Activated CD8-positive, alpha-beta memory T cell treated with anti-CD3 and anti-CD28 coated beads, Interleukin-2, amount 50 U/mL, for 1 hour (primary cell): ENCODE data around the gene MEIOB.

Experiments used
- DNase-seq: peaks from one replicate; pipeline ENCODE4 v3.0.0-alpha.2; 2020; ENCODE audit errors: extremely low read depth

Gene MEIOB

GRCh38 chr16:1788095-1788707 lies 83.8 kb downstream of the MEIOB start:
- DNase-seq, result no peak

- DNase-seq, result no peak
Measured at GRCh38 chr16:1787322-1788094, 84.5 kb downstream of the MEIOB start.

DNA sequence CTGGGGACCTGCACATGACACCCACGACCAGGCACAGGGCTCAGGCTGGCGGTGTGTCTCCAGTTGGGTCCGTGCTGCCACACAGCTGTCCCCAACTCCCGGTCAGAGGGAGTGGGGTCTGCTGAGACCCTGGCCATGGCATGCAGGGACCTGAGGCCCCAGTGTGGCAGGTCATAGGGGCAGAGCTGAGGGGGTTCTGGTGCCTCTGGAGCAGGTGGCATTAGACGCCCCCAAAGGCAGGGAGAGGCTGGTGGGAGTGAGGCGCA lies 85.0 kb downstream of the MEIOB start:
- no peak for DNase-seq

DNA sequence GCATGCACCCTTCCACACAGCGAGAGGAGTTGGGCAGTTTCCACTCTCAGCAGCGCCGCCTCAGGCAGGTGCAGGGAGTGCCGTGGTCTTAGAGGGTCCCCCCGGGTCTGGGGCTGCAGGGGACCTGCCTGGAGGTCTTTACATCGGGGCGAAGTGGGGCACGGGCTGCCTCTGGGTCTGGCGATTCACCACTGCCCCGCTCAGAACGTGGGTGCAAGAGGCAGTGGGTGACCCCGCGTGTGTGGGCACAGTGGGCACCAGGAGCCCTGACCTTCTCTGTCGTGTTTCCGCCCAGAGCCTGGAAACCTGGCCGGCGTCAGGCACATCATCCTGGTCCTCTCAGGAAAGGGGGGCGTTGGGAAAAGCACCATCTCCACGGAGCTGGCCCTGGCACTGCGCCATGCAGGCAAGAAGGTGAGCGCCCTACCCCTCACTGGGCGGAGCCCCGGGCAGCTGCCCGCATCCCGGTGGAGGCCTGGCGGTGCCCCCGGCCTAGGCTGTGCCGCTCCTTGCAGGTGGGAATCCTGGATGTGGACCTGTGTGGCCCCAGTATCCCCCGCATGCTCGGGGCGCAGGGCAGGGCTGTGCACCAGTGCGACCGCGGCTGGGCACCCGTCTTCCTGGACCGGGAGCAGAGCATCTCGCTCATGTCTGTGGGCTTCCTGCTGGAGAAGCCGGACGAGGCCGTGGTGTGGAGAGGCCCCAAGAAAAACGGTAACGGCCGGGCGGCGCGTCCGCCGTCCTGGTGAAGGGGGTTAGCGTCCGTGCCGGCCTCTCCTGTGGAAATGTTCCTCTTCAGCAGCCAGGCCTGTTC lies 85.5 kb downstream of the MEIOB start:
- no peak for DNase-seq

GRCh38 chr16:1785846-1786170 lies 86.2 kb downstream of the MEIOB start:
- DNase-seq, result no peak

- no peak for DNase-seq
Measured at GRCh38 chr16:1784977-1785845, 86.8 kb downstream of the MEIOB start.
